K562 (cell line): ENCODE results near the gene LRRC8C. TPM values are rescaled to one million over a fixed set of nuclear protein-coding genes. Genes with fewer than 3 reads are reported as not detected.

Experiments
- BCOR ChIP-seq: fragments of 450-650 bp; IDR thresholded peaks from 2 replicates; pipeline ENCODE4 v1.6.1; 2016
- CBFA2T2 ChIP-seq: fragments of 450-650 bp; conservative IDR thresholded peaks from 2 replicates; pipeline ENCODE4 v1.6.1; 2017; ENCODE audit warnings: mild to moderate bottlenecking
- CCAR2 ChIP-seq: fragments of 200-400 bp; formaldehyde crosslinking; IDR thresholded peaks from 2 replicates; pipeline ENCODE4 v1.6.1; 2017; ENCODE audit warnings: mild to moderate bottlenecking, low read depth, low read length
- FOXM1 ChIP-seq, 2 experiments: fragments of 450-650 bp in 1 of 2; sonication (generic) in 1 of 2; formaldehyde crosslinking in 1 of 2; IDR thresholded peaks; 2 replicates each; pipeline versions ENCODE4 v1.6.1 to v1.9.0; 2017 to 2022; ENCODE audit warnings: low read depth in 2 of 2, mild to moderate bottlenecking in 2 of 2, missing genetic modification reagents in 1 of 2, moderate library complexity in 1 of 2
- GTF2A2 ChIP-seq: IDR thresholded peaks from 2 replicates; pipeline ENCODE4 v1.6.1; 2016; ENCODE audit warnings: mild to moderate bottlenecking, missing genetic modification characterization, missing compliant biosample characterization
- NCOR1 ChIP-seq: fragments of 450-650 bp; IDR thresholded peaks from 2 replicates; pipeline ENCODE4 v1.6.1; 2016; ENCODE audit warnings: mild to moderate bottlenecking, moderate library complexity
- STAT6 ChIP-seq: sonication (generic); formaldehyde crosslinking; IDR thresholded peaks from 2 replicates; pipeline ENCODE4 v1.8.1; 2023; ENCODE audit warnings: mild to moderate bottlenecking, missing genetic modification reagents
- TRIM24 ChIP-seq, 2 experiments: fragments of 450-650 bp; IDR thresholded peaks; 2 replicates each; pipeline ENCODE4 v1.6.1; 2016
- ZNF609 ChIP-seq: sonication (generic); formaldehyde crosslinking; IDR thresholded peaks from 2 replicates; pipeline ENCODE4 v1.8.1; 2023; ENCODE audit warnings: missing genetic modification reagents, mild to moderate bottlenecking, borderline replicate concordance
- ZNF75A ChIP-seq: fragments of 450-650 bp; formaldehyde crosslinking; IDR thresholded peaks from 2 replicates; pipeline ENCODE4 v1.4.0; 2020; ENCODE audit warnings: mild to moderate bottlenecking
- ZNF79 ChIP-seq: fragments of 250-450 bp; sonication (Bioruptor Pico); IDR thresholded peaks from 2 replicates; pipeline ENCODE4 v1.4.0; 2020; ENCODE audit warnings: low read depth, mild to moderate bottlenecking, moderate library complexity
- polyA plus RNA-seq, 8 experiments: library from polyadenylated mRNA; depleted of rRNA in 4 of 8; stranded (reverse) in 5 of 8; unstranded in 3 of 8; fragments of >200 nt; fragmentation: Nextera tagmentation in 2 of 8; fragmentation: Illumina TruSeq in 1 of 8; extraction: Ambion mirVana in 2 of 8; extraction: Trizol in 1 of 8; gene quantifications; 2 replicates each; pipeline versions ENCODE4 v1.2.1 to v1.2.3, GENCODE V29; 2011 to 2014; ENCODE audit warnings: inconsistent platforms in 1 of 8, missing spikeins in 1 of 8
- total RNA-seq, 7 experiments: library from RNA; depleted of rRNA in 6 of 7; stranded (reverse); fragments of >200 nt in 6 of 7; fragmentation: Illumina TruSeq in 2 of 7; extraction: Trizol in 2 of 7; gene quantifications; 2 replicates each; pipeline versions ENCODE4 v1.2.1 to v1.2.3, GENCODE V29; 2011 to 2021; ENCODE audit warnings: low replicate concordance in 1 of 7

Gene LRRC8C
- total and polyA plus RNA-seq, 9 of the 15 experiments (the other 6 are each of a cell fraction or from before 2014, with no cell fraction given), result 1.00 to 12.5 (median 4.5) TPM

GRCh38 chr1:89710498-89711139 lies 77.7 kb downstream of the LRRC8C start (continued):
- TF ChIP-seq ZNF609 (0 out of 2 replicates have a peak, but pooled peaks have one; percentile 35), CCAR2 (no peak), ZNF79 (CRISPR knock-in tag) (no peak), GTF2A2 (no peak), NCOR1 (peak; percentile 70), ZNF75A (CRISPR knock-in tag) (no peak), CBFA2T2 (peak; percentile 72), STAT6 (CRISPR knock-in tag) (no peak), FOXM1 (IDR thresholded peaks at IDR 0.05; ENCODE audit: low read depth) (peak; percentile 52; the same call in 1 of the 2 replicates), FOXM1 (CRISPR knock-in tag; IDR thresholded peaks at IDR 0.05; ENCODE audit: low read depth) (no peak), BCOR (peak; percentile 55; the same call in 1 of the 2 replicates), TRIM24 (IDR thresholded peaks at IDR 0.05) (no peak)
